ENCODE results near the gene CCDC71L.

GRCh38 chr7:106629516-106629915 is 31.4 kb downstream of the CCDC71L start:
- TF ChIP-seq, protein P1, sequence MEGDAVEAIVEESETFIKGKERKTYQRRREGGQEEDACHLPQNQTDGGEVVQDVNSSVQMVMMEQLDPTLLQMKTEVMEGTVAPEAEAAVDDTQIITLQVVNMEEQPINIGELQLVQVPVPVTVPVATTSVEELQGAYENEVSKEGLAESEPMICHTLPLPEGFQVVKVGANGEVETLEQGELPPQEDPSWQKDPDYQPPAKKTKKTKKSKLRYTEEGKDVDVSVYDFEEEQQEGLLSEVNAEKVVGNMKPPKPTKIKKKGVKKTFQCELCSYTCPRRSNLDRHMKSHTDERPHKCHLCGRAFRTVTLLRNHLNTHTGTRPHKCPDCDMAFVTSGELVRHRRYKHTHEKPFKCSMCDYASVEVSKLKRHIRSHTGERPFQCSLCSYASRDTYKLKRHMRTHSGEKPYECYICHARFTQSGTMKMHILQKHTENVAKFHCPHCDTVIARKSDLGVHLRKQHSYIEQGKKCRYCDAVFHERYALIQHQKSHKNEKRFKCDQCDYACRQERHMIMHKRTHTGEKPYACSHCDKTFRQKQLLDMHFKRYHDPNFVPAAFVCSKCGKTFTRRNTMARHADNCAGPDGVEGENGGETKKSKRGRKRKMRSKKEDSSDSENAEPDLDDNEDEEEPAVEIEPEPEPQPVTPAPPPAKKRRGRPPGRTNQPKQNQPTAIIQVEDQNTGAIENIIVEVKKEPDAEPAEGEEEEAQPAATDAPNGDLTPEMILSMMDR (IDR thresholded peaks at IDR 0.05; ENCODE audit: insufficient read depth, low read length, poor library complexity, severe bottlenecking), result no peak
- no peak for TF ChIP-seq EZH2phosphoT487 (conservative IDR thresholded peaks at IDR 0.05; ENCODE audit: low read length)
